IPS-15b (cell line): ENCODE measurements around the gene FAM81B.
"Not testable (repeated sequence)": the region's sequence is repeated elsewhere in the genome, so short reads cannot be mapped to it uniquely, and the experiment has no call there.

Experiments
- H3K27me3 ChIP-seq: one replicate; pipeline ENCODE4 v1.6.1; 2013; ENCODE audit warnings: low read length; ENCODE audit not compliant: control insufficient read depth, insufficient read depth
- H3K36me3 ChIP-seq: one replicate; pipeline ENCODE4 v1.6.1; 2013; ENCODE audit warnings: low read length; ENCODE audit not compliant: control insufficient read depth, insufficient read depth
- H3K4me1 ChIP-seq: one replicate; pipeline ENCODE4 v1.6.1; 2013; ENCODE audit warnings: mild to moderate bottlenecking, low read length; ENCODE audit not compliant: control insufficient read depth, insufficient read depth
- H3K4me3 ChIP-seq: one replicate; pipeline ENCODE4 v1.5.1; 2013; ENCODE audit warnings: low read depth, low read length
- H3K9ac ChIP-seq: one replicate; pipeline ENCODE4 v1.6.1; 2013; ENCODE audit warnings: low read depth, mild to moderate bottlenecking, low read length
- H3K9me3 ChIP-seq: one replicate; pipeline ENCODE4 v1.6.1; 2013; ENCODE audit warnings: mild to moderate bottlenecking, low read length; ENCODE audit not compliant: control insufficient read depth, insufficient read depth

The FAM81B gene

GRCh38 chr5:95379133-95379532 is 12.0 kb upstream of the FAM81B start:
- no peaks in the 10 kb centered on the region for H3K36me3 ChIP-seq
- H3K27me3 ChIP-seq = no peaks in the 10 kb centered on the region
- H3K9ac ChIP-seq = no peak overlapping the region
- peaks cover 7% of the 10 kb centered on the region for H3K9me3 ChIP-seq
- no peaks in the 10 kb centered on the region for H3K4me1 ChIP-seq
- H3K4me3 ChIP-seq = no peak overlapping the region

- Histone ChIP-seq H3K4me3 (no peak overlapping the region), H3K27me3 (no peaks in the 10 kb centered on the region), H3K36me3 (no peaks in the 10 kb centered on the region), H3K4me1 (no peaks in the 10 kb centered on the region), H3K9ac (no peak overlapping the region), H3K9me3 (peaks cover 7% of the 10 kb centered on the region)
Measured at GRCh38 chr5:95380103-95380628, 11.0 kb upstream of the FAM81B start.

- Histone ChIP-seq H3K4me1 (no peaks in the 10 kb centered on the region), H3K9me3 (peaks cover 7% of the 10 kb centered on the region), H3K9ac (no peak overlapping the region), H3K4me3 (no peak overlapping the region), H3K36me3 (no peaks in the 10 kb centered on the region), H3K27me3 (no peaks in the 10 kb centered on the region)
Measured at GRCh38 chr5:95382801-95383200, 8.4 kb upstream of the FAM81B start.

- no peaks in the 10 kb centered on the region for H3K27me3 ChIP-seq
- peaks cover 7% of the 10 kb centered on the region for H3K9me3 ChIP-seq
- no peaks in the 10 kb centered on the region for H3K4me1 ChIP-seq
- H3K9ac ChIP-seq = no peak overlapping the region
- no peaks in the 10 kb centered on the region for H3K36me3 ChIP-seq
- H3K4me3 ChIP-seq = no peak overlapping the region
Measured at GRCh38 chr5:95384485-95385213, 6.5 kb upstream of the FAM81B start.

- H3K9ac ChIP-seq = no peak overlapping the region
- no peaks in the 10 kb centered on the region for H3K27me3 ChIP-seq
- peaks cover 7% of the 10 kb centered on the region for H3K9me3 ChIP-seq
- H3K4me1 ChIP-seq = no peaks in the 10 kb centered on the region
- H3K36me3 ChIP-seq = no peaks in the 10 kb centered on the region
- H3K4me3 ChIP-seq = no peak overlapping the region
Measured at GRCh38 chr5:95385334-95385733, 5.8 kb upstream of the FAM81B start.

GRCh38 chr5:95391965-95392364 is 799 bp downstream of the FAM81B start:
- H3K4me1 ChIP-seq, H3K27me3 ChIP-seq, H3K4me3 ChIP-seq, H3K9me3 ChIP-seq, H3K36me3 ChIP-seq, H3K9ac ChIP-seq: not testable (repeated sequence)

GRCh38 chr5:95392593-95393182 is 1.5 kb downstream of the FAM81B start:
- Histone ChIP-seq H3K36me3 (no peaks in the 10 kb centered on the region), H3K9ac (no peak overlapping the region), H3K4me3 (no peak overlapping the region), H3K9me3 (no peaks in the 10 kb centered on the region), H3K4me1 (peaks cover 5% of the 10 kb centered on the region), H3K27me3 (no peaks in the 10 kb centered on the region)

GRCh38 chr5:95393279-95393678 is 2.1 kb downstream of the FAM81B start:
- no peak overlapping the region for H3K9ac ChIP-seq
- H3K4me1 ChIP-seq = peaks cover 5% of the 10 kb centered on the region
- H3K27me3 ChIP-seq = no peaks in the 10 kb centered on the region
- H3K9me3 ChIP-seq = no peaks in the 10 kb centered on the region
- H3K4me3 ChIP-seq = no peak overlapping the region
- no peaks in the 10 kb centered on the region for H3K36me3 ChIP-seq

- no peaks in the 10 kb centered on the region for H3K27me3 ChIP-seq
- no peak overlapping the region for H3K4me3 ChIP-seq
- peaks cover 3% of the 10 kb centered on the region for H3K4me1 ChIP-seq
- H3K9me3 ChIP-seq = no peaks in the 10 kb centered on the region
- no peak overlapping the region for H3K9ac ChIP-seq
- no peaks in the 10 kb centered on the region for H3K36me3 ChIP-seq
Measured at GRCh38 chr5:95398989-95399388, 7.8 kb downstream of the FAM81B start.

- Histone ChIP-seq H3K4me3 (no peak overlapping the region), H3K4me1 (no peaks in the 10 kb centered on the region), H3K9ac (no peak overlapping the region), H3K27me3 (no peaks in the 10 kb centered on the region), H3K36me3 (no peaks in the 10 kb centered on the region), H3K9me3 (no peaks in the 10 kb centered on the region)
Measured at GRCh38 chr5:95401626-95402025, 10.5 kb downstream of the FAM81B start.

GRCh38 chr5:95403996-95404395 is 12.8 kb downstream of the FAM81B start:
- H3K36me3 ChIP-seq = no peaks in the 10 kb centered on the region
- no peak overlapping the region for H3K4me3 ChIP-seq
- no peak overlapping the region for H3K9ac ChIP-seq
- H3K9me3 ChIP-seq = no peaks in the 10 kb centered on the region
- no peaks in the 10 kb centered on the region for H3K4me1 ChIP-seq
- H3K27me3 ChIP-seq = no peaks in the 10 kb centered on the region

- H3K27me3 ChIP-seq = no peaks in the 10 kb centered on the region
- H3K4me3 ChIP-seq = no peak overlapping the region
- no peaks in the 10 kb centered on the region for H3K4me1 ChIP-seq
- no peaks in the 10 kb centered on the region for H3K36me3 ChIP-seq
- H3K9ac ChIP-seq = no peak overlapping the region
- no peaks in the 10 kb centered on the region for H3K9me3 ChIP-seq
Measured at GRCh38 chr5:95406426-95407090, 15.4 kb downstream of the FAM81B start.
